ENCODE data around the gene DHRS11.

The DHRS11 gene

GRCh38 chr17:36591434-36592315 is at the start of gene DHRS11:
Gene DHRS11 (plus strand): TSS chr17:36591879. CDS start chr17:36592010, 131 bp downstream.
- DNase-seq (ENCODE audit: low read depth in 2 of 3, low spot score in 1 of 3): peak; percentile 68 to 79 (median 74)

- DNase-seq (ENCODE audit: low read depth in 2 of 3, low spot score in 1 of 3): no peak
These were observed 48.9 kb upstream of the DHRS11 start for GRCh38 chr17:36542755-36543154.

GRCh38 chr17:36544044-36544306 is 47.7 kb upstream of the DHRS11 start:
- DNase-seq (ENCODE audit: low read depth in 2 of 3, low spot score in 1 of 3): peak in 1 of 3 donors; percentile 9

- peak; percentile 76 to 94 (median 81) for DNase-seq (ENCODE audit: low read depth in 2 of 3, low spot score in 1 of 3)
These were observed 47.2 kb upstream of the DHRS11 start, which contains the start of gene GGNBP2 for GRCh38 chr17:36544307-36545076. Gene GGNBP2 (plus strand): TSS chr17:36544919. CDS start chr17:36545725, 806 bp downstream.

GRCh38 chr17:36545077-36545464 is 46.6 kb upstream of the DHRS11 start:
- no peak for DNase-seq (ENCODE audit: low read depth in 2 of 3, low spot score in 1 of 3)

GRCh38 chr17:36545465-36546417 is 45.9 kb upstream of the DHRS11 start:
- peak; percentile 94 to 97 (median 94) for DNase-seq (ENCODE audit: low read depth in 2 of 3, low spot score in 1 of 3)

- DNase-seq (ENCODE audit: low read depth in 2 of 3, low spot score in 1 of 3): no peak
These were observed 45.1 kb upstream of the DHRS11 start for GRCh38 chr17:36546418-36547093.

- no peak for DNase-seq (ENCODE audit: low read depth in 2 of 3, low spot score in 1 of 3)
These were observed 43.9 kb upstream of the DHRS11 start for GRCh38 chr17:36547776-36548175.

GRCh38 chr17:36550491-36551417 is 40.9 kb upstream of the DHRS11 start:
- DNase-seq (ENCODE audit: low read depth in 2 of 3, low spot score in 1 of 3): no peak

- DNase-seq (ENCODE audit: low read depth in 2 of 3, low spot score in 1 of 3): no peak
These were observed 38.2 kb upstream of the DHRS11 start for GRCh38 chr17:36553459-36553858.

- DNase-seq (ENCODE audit: low read depth in 2 of 3, low spot score in 1 of 3): no peak
These were observed 25.6 kb upstream of the DHRS11 start for GRCh38 chr17:36566081-36566480.

- DNase-seq (ENCODE audit: low read depth in 2 of 3, low spot score in 1 of 3): no peak
These were observed 16.7 kb upstream of the DHRS11 start for GRCh38 chr17:36575028-36575427.

GRCh38 chr17:36576793-36577192 is 14.9 kb upstream of the DHRS11 start:
- no peak for DNase-seq (ENCODE audit: low read depth in 2 of 3, low spot score in 1 of 3)

- DNase-seq (ENCODE audit: low read depth in 2 of 3, low spot score in 1 of 3): no peak
These were observed 13.0 kb upstream of the DHRS11 start for GRCh38 chr17:36578671-36579070.

- DNase-seq (ENCODE audit: low read depth in 2 of 3, low spot score in 1 of 3): no peak
These were observed 7.9 kb upstream of the DHRS11 start for GRCh38 chr17:36583787-36584186.

- no peak for DNase-seq (ENCODE audit: low read depth in 2 of 3, low spot score in 1 of 3)
These were observed 5.5 kb upstream of the DHRS11 start for GRCh38 chr17:36586138-36586537.

- no peak for DNase-seq (ENCODE audit: low read depth in 2 of 3, low spot score in 1 of 3)
These were observed 1.6 kb upstream of the DHRS11 start for GRCh38 chr17:36590082-36590481.

GRCh38 chr17:36592316-36592715 is 637 bp downstream of the DHRS11 start:
- DNase-seq (ENCODE audit: low read depth in 2 of 3, low spot score in 1 of 3): no peak

GRCh38 chr17:36592716-36593321 is 1.1 kb downstream of the DHRS11 start:
- no peak for DNase-seq (ENCODE audit: low read depth in 2 of 3, low spot score in 1 of 3)
